HG03575 (cell line): ENCODE measurements around the gene FOSL2.

Source experiments
- ATAC-seq: cut with Tn5 transposase; IDR thresholded peaks from one replicate; pipeline ENCODE4 v1.9.1; 2021; ENCODE audit not compliant: unreplicated experiment, insufficient number of reproducible peaks, low FRiP score; ENCODE audit errors: extremely low read depth

Gene FOSL2

DNA sequence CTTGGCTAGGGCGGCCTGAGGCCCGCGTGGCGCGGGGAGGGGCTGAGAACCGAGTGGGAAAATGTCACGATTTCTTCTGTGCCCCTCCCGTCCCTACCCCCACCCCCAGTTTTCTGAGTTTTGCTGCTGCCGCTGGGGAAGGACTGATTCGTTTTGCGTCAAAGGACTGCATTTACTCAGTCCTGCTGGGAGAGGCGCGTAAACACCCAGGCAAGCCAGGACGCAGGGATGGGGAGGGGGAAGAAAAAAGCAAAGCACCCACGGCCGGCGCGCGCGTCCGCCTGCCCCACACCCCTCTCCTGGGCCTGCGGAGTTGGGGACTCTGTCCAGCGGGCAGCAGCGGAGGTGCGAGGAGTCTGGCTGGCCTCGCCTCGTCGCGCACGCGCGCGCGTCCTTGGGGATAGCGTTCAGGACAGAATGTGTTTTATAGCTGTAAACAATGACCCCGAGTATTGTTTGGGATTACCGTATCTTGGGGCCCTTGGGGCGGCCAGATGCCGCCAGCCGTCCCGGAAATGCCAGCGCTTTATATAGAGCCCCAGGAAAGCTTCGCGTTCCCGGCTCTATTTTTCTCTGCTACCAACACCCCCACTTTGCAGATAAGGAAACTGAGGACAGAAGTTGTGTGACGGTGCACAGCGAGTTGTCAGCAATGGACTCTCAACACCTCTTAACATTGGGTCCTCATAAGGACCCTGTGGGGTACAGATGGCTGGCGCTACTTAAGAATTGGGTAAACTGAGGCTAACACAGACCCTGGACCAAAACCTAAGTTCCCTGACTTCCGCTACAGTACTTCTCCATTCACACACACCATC lies 1.7 kb upstream of the FOSL2 start:
- no peak for ATAC-seq

DNA sequence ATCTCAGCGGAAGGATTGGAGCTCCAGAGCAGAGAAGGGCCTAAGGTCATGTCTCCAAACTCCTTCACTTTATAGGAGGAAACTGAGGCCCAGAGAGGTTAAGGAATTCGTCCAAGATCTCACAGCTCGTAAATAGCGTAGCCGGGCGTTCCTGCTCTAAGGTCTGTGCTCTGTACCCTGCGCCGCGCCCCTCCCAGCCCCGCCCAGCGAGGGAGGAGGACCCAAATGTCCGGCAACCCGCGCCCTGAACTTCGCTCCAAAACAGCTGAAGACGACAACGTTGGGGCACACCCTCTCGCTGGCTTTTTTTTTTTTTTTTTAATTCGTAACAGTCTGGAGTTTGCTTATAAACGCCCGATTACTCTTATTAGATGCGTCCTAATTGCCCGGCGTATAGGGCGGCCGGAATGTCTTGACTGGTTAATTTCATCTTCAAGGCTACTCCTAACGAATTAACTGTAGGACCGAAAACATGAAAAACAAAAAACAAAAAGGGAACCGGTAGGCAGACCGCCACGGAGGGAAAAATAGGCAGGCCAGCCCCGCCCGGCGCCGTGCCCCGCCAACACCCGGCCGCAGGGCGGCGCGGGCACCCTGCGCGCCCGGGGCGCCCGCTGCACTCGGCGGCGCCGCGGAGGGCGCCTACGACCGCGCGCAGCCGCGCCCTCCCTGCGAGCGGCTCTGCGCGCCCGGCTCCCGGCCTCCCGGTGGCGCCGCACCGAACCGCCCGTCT lies 928 bp upstream of the FOSL2 start:
- no peak for ATAC-seq

DNA sequence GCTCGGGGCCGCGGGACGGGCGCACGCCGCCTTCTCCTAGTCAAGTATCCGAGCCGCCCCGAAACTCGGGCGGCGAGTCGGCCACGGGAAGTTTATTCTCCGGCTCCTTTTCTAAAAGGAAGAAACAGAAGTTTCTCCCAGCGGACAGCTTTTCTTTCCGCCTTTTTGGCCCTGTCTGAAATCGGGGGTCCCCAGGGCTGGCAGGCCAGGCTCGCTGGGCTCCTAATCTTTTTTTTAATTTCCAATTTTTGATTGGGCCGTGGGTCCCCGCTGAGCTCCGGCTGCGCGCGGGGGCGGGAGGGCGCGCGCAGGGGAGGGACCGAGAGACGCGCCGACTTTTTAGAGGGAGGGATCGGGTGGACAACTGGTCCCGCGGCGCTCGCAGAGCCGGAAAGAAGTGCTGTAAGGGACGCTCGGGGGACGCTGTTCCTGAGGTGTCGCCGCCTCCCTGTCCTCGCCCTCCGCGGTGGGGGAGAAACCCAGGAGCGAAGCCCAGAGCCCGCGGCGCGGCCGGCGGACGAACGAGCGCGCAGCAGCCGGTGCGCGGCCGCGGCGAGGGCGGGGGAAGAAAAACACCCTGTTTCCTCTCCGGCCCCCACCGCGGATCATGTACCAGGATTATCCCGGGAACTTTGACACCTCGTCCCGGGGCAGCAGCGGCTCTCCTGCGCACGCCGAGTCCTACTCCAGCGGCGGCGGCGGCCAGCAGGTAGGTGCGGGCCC lies 617 bp downstream of the FOSL2 start:
- no peak for ATAC-seq

DNA sequence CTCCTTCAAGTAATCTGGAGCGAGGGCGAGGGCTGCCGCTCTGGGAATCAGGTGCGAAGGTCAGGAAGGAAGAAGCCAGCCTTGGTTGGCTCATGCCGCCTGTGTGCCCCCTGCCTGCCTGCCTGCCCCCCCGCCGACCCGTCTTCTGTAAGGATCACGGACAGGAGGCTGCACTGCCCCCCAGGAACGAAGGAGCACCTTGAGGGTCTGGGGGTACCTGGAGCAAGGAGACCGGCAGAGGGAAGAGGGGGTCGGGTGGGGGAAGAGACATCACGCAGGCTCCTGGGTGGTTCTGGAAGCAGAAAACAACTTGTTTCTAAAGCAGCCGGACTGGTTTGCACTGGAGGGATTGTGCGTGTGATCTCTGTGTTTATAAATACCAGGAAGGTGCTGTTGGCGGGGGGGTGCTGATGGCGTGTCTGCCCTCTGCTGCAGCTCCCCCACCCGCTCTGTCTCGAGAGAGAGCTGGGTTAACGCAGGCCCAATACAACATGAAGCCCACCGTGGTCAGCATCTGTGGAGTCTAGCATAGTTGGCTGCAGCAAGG lies 1.7 kb downstream of the FOSL2 start:
- no peak for ATAC-seq

DNA sequence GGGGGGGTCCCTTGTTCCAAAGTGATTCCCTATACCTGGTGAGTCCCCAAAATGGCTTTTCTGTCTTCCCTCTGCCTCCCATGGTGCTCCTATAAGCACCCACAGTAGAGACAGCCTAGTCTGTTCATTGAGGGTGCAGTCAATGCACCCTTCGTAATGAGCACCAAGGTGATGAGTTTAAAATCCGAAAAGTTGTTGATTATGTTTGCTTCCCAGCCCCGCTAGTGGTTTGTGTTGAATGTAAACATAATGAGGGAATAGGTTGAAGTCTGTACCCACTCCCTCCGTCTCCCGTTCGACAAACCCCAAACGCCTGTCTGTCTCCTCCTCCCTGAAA lies 2.3 kb downstream of the FOSL2 start:
- no peak for ATAC-seq

DNA sequence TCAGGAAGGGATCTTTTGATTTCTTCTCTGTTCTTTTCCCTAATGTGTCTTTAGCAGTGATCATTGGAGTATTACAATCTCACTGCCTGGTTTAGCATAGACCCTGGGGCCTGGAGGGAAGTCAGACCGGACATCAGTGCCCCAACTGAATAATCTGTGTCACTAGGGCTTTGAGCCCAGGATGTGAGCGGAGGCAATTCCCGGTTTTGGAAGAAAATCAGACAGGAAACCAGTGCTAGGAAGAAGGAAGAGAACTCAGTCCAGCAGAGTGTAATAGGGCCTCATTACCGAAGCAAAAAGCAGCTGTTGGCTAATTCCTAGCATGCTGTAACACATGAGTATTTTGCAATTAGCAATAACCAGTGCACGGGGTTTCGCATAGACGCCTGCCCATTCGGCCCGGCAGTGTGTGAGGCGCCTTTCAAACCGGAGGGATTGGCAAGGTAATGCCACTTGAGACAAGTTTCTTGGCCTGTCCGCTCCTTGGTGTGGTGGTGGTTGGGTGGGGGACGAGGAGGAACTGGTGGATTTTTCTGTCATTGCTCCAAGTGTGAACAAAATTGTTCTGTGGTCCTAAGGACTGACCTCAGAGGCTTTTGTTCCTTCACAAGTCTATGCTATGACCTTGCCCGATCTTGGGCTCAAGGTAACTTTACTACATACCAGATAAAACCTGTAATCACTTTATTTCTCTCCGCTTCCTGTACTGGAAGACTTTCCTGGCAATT lies 2.8 kb downstream of the FOSL2 start:
- no peak for ATAC-seq

DNA sequence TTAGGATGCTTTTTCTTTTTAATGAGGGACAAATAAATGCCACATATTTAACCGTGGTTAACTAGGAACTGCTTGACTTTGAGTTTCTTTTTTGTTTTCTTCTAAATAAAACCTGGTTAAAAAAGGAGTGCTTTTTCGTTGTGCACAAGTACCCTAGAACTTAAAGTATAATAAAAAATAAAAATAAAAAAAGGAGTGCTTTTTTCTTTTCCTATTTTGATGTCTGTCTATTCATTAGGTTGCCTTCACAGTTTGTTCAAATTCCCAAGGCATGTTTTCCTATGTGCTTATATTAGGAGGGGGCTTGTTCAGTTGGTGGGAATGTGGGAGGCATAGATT lies 4.4 kb downstream of the FOSL2 start:
- no peak for ATAC-seq

DNA sequence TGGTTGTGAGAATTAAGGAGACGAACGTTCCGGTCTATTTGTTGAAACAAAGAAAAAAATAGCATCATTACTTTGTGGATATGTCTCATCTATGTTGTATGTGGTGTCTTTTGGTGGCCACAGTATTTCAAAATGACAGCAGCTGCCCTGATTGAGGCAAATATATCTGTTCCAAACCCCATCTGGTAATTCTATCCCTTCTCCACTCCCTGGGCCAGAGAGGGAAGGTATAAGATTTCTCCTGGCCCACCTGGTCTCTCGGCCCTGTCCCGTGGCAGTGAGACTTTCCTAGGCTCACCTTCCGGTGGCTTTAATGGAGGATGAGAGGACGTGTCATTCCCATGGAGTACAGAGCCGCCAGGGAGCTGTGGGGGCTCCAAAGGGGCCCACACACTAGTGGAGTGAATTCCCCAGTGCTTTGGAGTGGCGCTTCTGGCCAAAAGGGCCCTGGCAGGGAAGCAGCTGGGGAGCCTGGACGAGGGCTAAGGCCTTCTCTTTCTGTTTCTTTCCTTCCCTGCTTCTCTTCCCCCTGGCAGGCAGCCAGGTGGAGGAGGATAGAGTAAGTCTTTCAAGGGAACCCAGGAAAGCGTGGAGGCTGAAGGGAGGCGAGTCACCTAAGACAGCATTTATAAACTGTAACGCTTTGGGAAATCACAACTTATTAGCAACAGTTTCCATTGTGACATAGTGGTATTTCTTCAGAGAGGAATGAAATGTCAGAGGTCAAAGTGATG lies 5.6 kb downstream of the FOSL2 start:
- no peak for ATAC-seq

DNA sequence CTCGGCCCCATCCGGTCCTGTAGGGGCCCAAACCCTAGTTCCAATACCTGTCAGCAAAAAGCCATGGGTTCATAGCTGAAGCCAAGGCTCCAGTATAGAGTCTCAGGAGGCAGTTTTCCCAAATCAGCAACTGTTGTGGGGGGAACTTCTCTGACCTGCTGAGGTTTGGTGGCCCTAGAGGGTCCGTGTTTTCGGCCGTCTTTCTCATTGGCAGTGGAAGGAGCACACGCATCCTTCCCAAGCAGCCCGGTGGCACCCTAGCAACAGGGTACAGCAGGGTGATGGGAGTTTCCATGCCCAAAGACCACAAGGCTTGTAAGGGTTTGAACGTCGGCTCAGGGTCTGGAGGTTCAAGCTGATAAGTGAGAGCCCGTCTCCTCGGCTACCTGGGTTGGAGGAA lies 6.6 kb downstream of the FOSL2 start:
- ATAC-seq, result no peak

DNA sequence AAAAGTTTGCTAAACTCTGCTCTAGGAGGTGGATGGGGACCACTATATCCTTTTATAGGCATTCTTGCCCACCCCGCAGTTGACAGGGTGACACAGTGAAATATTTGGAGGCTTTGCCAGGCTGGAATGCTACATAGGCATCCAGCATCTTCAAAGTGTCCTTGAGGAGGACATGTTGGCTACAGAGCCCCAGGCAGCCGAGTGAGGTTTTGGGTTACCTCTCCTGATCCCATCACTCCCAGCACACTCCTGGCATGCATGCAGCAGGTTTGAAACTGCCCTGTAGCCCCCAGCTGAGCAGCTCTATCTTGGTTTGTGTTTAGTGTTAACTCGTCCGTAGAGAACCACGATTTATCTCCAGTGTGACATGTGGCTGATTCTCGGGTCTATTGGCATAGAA lies 7.3 kb downstream of the FOSL2 start:
- ATAC-seq, result no peak

DNA sequence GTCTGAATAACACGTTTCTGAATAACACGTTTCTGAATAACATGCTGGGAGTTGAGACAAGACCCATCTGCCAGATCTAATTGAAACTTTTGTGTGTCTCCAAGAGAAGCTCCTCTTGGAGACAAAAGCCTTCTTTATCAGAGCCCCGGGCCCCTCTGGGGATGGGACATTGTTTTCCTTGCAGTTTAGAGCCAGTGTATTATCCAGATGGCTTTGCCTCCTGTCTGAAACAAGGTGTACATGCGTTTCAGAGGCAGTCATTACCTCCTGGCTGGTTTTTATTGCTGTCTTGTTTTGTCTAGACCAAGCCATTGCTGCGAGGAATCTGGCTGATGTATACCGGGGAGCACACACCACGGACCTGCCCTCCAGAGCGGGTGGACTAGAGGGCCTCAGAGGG lies 7.8 kb downstream of the FOSL2 start:
- ATAC-seq, result no peak

DNA sequence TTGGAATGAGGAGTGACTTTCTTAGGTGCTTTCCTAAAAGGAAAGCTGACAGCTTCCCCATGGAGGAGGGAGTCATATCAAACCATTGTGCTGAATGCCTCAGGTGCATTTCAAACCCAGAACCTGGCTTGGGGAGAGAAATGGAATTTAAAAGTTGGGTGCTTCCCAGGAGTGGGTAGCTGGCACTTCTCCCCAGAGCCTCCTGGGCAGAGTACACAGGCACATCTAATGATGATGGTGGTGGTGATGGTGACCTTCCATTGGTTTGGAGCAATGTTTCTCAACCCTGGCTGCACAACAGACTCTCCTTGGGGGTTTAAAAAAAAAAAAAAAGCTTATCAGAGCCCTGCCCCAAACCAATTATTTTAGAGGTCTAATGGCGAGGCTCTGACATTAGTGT lies 8.3 kb downstream of the FOSL2 start:
- ATAC-seq, result no peak

DNA sequence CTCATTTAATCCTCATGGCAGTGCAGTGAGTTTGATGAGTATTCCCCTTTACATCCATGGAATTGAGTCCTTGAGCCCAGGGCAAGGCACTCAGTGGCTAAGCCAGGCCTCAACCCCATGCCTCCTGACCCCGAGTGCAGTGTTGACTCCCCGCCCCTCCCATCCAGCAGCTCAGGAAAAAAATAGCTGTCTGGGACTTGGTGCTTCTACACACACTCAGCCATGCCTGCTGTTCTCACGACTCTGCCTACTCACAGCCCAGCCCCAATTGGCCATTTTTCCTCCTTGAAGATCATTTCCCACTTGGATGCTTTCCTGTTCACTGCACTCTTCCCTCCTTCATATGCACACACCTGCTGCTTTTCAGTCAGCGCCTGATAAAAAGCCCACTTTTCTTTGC lies 8.8 kb downstream of the FOSL2 start:
- ATAC-seq, result no peak

DNA sequence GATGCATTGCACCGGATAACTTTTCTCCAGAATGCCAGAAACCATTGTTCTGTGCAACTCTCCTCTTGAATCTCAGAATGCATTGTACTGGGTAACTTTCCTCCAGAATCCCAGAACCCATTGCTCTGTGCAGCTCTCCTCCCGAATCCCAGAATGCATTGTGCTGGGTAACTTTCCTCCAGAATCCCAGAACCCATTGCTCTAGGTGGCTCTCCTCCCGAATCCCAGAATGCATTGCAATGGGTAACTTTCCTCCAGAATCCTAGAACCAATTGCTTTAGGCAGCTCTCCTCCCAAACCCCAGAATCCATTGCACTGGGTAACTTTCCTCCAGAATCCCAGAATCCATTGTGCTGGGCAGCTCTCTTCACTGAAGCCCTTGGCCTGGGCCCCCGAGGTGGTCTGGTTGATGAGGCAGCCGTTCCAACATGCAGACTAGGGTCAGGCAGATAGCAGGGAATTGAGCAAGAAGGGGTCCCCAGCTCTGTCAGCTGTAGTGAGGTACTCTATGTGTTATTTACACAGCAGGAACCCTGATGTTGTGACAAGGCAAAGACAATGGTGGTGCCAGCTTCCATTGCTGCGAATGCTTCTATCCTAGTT lies 9.4 kb downstream of the FOSL2 start:
- no peak for ATAC-seq

DNA sequence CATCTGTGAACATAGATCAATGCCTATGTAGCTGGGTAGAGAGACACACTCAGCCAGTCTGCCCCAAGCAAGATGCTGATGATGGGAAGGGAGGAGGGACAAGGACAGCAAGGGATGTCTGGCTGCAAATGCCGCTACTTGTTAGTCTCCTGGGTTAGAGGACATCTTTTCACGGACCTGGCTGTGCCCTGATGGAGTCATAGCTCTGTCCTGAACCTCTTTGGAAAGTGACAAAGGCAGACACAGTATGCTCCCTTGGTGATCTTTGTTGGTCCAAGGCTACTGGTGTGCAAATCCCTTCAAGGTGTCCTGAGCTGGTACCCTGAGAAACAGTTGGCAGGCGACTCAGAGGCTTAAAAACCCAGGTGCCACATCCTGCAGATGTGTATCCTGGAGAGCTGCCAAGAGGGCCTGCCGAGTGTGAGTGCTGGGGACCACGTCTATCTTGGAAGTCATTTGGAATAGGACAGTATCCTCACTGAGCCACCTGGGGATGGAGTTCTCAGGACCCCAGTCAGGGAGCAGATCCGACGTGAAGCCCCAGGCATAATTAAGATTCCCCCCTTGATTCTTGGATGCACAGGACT lies 10.8 kb downstream of the FOSL2 start:
- ATAC-seq, result no peak

DNA sequence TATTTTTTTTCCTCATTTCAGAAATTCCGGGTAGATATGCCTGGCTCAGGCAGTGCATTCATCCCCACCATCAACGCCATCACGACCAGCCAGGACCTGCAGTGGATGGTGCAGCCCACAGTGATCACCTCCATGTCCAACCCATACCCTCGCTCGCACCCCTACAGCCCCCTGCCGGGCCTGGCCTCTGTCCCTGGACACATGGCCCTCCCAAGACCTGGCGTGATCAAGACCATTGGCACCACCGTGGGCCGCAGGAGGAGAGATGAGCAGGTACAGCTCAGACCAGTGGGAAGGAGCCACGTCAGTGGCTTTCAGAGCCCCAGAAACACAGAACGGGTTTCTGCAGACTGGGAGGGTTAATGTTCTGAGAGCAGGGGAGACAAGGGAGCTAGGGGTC lies 11.4 kb downstream of the FOSL2 start:
- ATAC-seq, result no peak

DNA sequence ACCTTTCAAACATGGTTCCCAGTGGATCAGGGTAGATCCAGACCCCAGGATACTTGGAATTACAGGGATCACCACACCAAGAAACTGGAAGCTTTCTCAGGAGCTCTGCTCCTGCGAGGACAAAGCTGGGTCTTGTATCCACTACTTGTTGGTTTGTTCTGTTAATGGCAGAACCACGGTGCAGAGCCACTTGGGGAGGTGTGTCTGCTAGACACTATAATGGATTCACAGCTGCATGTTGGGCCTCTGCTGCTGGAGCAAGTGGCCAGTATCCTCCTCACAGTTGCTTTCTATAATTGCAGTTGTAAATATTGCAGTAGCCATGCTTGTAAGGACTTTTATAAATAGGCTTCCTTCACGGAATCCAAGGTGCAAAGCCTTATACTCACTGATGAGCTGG lies 12.9 kb downstream of the FOSL2 start:
- no peak for ATAC-seq
